Measurements from ENCODE around the gene ABCA13. TPM values are rescaled to one million over a fixed set of nuclear protein-coding genes. Genes with fewer than 3 reads are reported as not detected.

The ABCA13 gene
- total RNA-seq, 1 donor from 2014 or later = not detected

DNA sequence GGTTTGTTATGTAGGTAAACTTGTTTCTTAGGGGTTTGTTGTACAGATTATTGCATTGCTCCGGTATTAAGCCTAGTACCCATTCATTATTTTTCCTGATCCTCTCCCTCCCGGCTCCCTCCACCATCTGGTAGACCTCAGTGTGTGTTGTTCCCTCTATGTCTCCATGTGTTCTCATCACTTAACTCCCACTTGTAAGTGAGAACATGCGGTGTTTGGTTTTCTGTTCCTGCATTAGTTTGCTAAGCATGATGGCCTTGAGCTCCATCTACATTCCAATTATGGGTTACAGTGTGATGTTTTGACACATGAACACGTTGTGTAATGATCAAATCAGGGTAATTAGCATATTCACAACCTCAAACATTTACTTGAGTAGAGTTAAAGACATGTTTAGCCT, 237.5 kb downstream of the ABCA13 start:
- Mint-ChIP-seq H3K36me3 (ENCODE audit: low read depth) (no peaks in the 10 kb centered on the region), H3K4me1 (peaks cover 4% of the 10 kb centered on the region), H3K27ac (no peak overlapping the region), H3K27me3 (no peaks in the 10 kb centered on the region), H3K4me3 (no peak overlapping the region), H3K9me3 (no peaks in the 10 kb centered on the region)
- intact Hi-C loops (cut with micrococcal nuclease) = no loop called here
- DNase-seq = no peak

- intact Hi-C loops (cut with micrococcal nuclease) = no loop called here
- Mint-ChIP-seq H3K9me3 (no peaks in the 10 kb centered on the region), H3K4me3 (no peak overlapping the region), H3K27me3 (no peaks in the 10 kb centered on the region), H3K36me3 (ENCODE audit: low read depth) (no peaks in the 10 kb centered on the region), H3K27ac (no peak overlapping the region), H3K4me1 (peaks cover 4% of the 10 kb centered on the region)
- peak; percentile 62 for DNase-seq
These were observed 240.4 kb downstream of the ABCA13 start for GRCh38 chr7:48411619-48412018.

DNA sequence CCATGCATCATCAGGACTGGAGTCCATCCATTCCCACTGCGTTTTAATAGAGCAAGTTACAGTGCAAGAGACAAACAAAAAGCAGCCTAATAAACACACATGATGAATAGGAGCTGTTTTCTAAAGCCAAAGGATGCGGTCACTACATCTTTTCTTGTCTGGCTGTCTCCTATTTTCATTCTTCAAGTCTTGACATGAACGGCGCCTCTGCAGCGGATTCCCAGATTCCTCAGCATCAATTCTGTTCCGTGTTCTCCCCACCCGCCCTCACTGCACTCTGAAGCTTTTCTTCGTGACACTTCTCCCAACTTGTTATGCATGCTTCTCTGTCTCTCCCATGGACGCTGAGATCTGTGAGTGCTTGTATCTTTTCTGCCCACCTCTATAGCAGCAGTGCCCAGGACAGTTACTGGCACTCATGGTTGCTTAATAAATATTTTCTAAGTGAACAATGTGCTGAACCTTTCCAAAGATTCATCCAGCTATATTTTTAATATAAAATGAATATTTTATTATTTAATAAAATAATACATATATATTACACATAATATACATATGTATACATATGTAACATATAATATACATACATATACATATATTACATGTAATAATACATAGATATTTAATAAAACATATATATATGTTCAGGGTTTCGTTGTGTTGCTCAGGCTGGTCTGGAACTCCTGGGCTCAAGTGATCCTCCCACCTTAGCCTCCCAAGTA, 242.9 kb downstream of the ABCA13 start:
- no peaks in the 10 kb centered on the region for H3K27me3 Mint-ChIP-seq
- no peaks in the 10 kb centered on the region for H3K9me3 Mint-ChIP-seq
- DNase-seq = no peak
- no peak overlapping the region for H3K27ac Mint-ChIP-seq
- peaks cover 4% of the 10 kb centered on the region for H3K4me1 Mint-ChIP-seq
- no peaks in the 10 kb centered on the region for H3K36me3 Mint-ChIP-seq (ENCODE audit: low read depth)
- H3K4me3 Mint-ChIP-seq = no peak overlapping the region
- intact Hi-C loops (cut with micrococcal nuclease) = no loop called here

DNA sequence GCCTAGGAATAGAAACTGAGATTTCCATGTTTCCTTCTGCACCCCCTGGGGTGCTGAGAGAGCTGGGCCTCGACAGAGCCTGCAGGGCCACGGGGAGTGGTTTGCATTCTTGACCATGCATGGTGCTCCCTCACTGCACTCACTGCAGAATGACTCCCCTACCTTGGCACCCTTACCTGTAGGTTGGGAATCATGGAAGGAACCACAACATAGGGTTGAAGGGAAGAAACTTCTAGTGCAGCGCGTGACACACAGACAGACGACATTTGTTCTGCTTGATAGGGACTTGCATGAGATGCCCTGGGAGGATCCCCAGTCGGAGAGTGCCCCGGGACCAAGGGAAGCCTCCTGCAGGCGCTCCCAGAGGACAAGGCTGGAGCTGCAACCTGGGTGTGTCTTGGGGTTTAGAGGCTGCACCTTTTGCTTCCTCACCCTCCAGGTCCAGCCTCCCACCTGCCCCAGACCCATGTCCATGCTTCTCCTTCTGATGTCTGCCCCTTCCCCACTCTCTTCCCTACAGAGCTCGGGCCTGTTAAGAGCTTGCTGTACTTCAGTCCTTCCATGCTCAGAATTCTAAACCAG, 245.2 kb downstream of the ABCA13 start:
- Mint-ChIP-seq H3K36me3 (ENCODE audit: low read depth) (no peaks in the 10 kb centered on the region), H3K4me3 (no peak overlapping the region), H3K4me1 (peaks cover 4% of the 10 kb centered on the region), H3K27me3 (no peaks in the 10 kb centered on the region), H3K27ac (no peak overlapping the region), H3K9me3 (no peaks in the 10 kb centered on the region)
- DNase-seq = no peak
- intact Hi-C loops (cut with micrococcal nuclease) = no loop called here

- intact Hi-C loops (cut with micrococcal nuclease) = no loop called here
These were observed 248.1 kb downstream of the ABCA13 start for GRCh38 chr7:48419401-48419800.

DNA sequence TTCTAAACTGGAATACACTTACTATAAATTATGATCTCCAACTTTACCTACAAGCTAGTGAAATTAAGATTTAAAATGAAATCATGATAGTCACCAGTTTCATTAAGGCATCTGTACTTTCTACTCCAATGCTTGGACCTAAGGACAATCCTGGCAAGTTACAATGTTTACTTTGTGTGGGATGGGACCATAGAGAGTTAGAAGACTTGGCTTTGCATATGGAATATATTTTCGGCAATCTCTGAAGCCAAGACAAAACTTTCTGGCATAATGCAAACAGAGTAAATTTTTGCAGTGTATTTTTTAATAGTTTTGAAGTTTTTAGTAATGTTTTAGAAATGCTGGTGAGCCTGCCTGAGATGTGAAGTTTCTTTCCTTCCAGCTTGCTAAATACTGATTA, 248.9 kb downstream of the ABCA13 start:
- Mint-ChIP-seq H3K27me3 (no peaks in the 10 kb centered on the region), H3K36me3 (ENCODE audit: low read depth) (no peaks in the 10 kb centered on the region), H3K4me3 (no peak overlapping the region), H3K27ac (no peak overlapping the region), H3K9me3 (no peaks in the 10 kb centered on the region), H3K4me1 (no peaks in the 10 kb centered on the region)
- intact Hi-C loops (cut with micrococcal nuclease) = no loop called here
- DNase-seq = no peak

More at GRCh38 chr7:48419401-48419800, 248.1 kb downstream of the ABCA13 start:
- DNase-seq = no peak
- H3K4me1 Mint-ChIP-seq = no peaks in the 10 kb centered on the region
- H3K27ac Mint-ChIP-seq = no peak overlapping the region
- no peak overlapping the region for H3K4me3 Mint-ChIP-seq
- H3K27me3 Mint-ChIP-seq = no peaks in the 10 kb centered on the region
- no peaks in the 10 kb centered on the region for H3K36me3 Mint-ChIP-seq (ENCODE audit: low read depth)
- no peaks in the 10 kb centered on the region for H3K9me3 Mint-ChIP-seq

DNA sequence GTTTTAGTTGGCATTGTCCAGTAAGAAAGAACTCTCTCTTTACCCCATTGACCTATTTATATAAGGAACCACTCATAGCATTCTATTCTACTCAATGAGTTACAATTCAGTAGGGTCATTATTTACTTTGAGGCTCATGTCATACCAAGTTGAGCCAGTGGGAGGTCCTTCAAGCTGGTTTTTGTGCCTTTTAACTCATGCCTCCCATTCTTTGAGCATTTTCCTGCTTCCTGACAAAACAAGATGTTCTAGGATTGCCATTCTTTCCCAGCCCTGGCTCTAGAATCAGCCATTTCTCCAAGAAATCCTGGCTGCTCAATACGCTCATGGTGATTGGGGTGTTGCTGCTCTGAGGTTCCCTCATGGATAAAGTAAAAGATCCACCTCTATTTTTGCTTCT, 250.1 kb downstream of the ABCA13 start:
- H3K9me3 Mint-ChIP-seq = no peaks in the 10 kb centered on the region
- H3K4me3 Mint-ChIP-seq = no peak overlapping the region
- no peaks in the 10 kb centered on the region for H3K4me1 Mint-ChIP-seq
- intact Hi-C loops (cut with micrococcal nuclease) = no loop called here
- no peaks in the 10 kb centered on the region for H3K27me3 Mint-ChIP-seq
- H3K36me3 Mint-ChIP-seq (ENCODE audit: low read depth) = no peaks in the 10 kb centered on the region
- DNase-seq = no peak
- H3K27ac Mint-ChIP-seq = no peak overlapping the region

DNA sequence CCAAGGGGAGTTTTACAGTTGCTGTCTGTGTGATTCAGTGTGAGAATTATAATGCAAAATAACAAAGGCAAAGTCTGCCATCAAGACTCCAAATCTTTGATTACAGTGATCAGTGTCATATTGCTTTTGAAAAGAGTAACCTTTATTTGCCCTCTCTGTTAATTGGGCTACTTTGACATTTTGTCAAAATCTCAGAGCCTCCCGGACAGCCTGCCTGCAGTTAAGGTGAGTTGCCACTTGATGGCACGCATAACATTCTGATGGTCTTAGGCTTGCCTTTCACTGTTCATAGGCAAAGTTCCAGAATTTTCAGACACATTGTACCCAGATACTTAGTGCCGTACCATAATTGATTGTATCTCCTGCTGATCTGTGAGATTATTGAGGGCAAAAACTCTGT, 253.5 kb downstream of the ABCA13 start:
- no peaks in the 10 kb centered on the region for H3K9me3 Mint-ChIP-seq
- intact Hi-C loops (cut with micrococcal nuclease) = no loop called here
- H3K27me3 Mint-ChIP-seq = no peaks in the 10 kb centered on the region
- no peak for DNase-seq
- no peaks in the 10 kb centered on the region for H3K36me3 Mint-ChIP-seq (ENCODE audit: low read depth)
- H3K27ac Mint-ChIP-seq = no peak overlapping the region
- no peaks in the 10 kb centered on the region for H3K4me1 Mint-ChIP-seq
- H3K4me3 Mint-ChIP-seq = no peak overlapping the region

- Mint-ChIP-seq H3K36me3 (ENCODE audit: low read depth) (no peaks in the 10 kb centered on the region), H3K4me1 (no peaks in the 10 kb centered on the region), H3K27ac (no peak overlapping the region), H3K4me3 (no peak overlapping the region), H3K9me3 (no peaks in the 10 kb centered on the region), H3K27me3 (no peaks in the 10 kb centered on the region)
- intact Hi-C loops (cut with micrococcal nuclease) = no loop called here
- no peak for DNase-seq
These were observed 255.2 kb downstream of the ABCA13 start for GRCh38 chr7:48426331-48426965.

- intact Hi-C loops (cut with micrococcal nuclease) = no loop called here
- no peaks in the 10 kb centered on the region for H3K4me1 Mint-ChIP-seq
- no peak for DNase-seq
- H3K36me3 Mint-ChIP-seq (ENCODE audit: low read depth) = no peaks in the 10 kb centered on the region
- no peaks in the 10 kb centered on the region for H3K27me3 Mint-ChIP-seq
- H3K27ac Mint-ChIP-seq = no peak overlapping the region
- H3K9me3 Mint-ChIP-seq = no peaks in the 10 kb centered on the region
- no peak overlapping the region for H3K4me3 Mint-ChIP-seq
These were observed 255.8 kb downstream of the ABCA13 start for GRCh38 chr7:48426966-48427555.

GRCh38 chr7:48427671-48428070, 256.4 kb downstream of the ABCA13 start:
- intact Hi-C loops (cut with micrococcal nuclease) = no loop called here
- Mint-ChIP-seq H3K9me3 (no peaks in the 10 kb centered on the region), H3K27ac (no peak overlapping the region), H3K4me3 (no peak overlapping the region), H3K36me3 (ENCODE audit: low read depth) (no peaks in the 10 kb centered on the region), H3K27me3 (no peaks in the 10 kb centered on the region), H3K4me1 (no peaks in the 10 kb centered on the region)
- no peak for DNase-seq

GRCh38 chr7:48428091-48428684, 256.9 kb downstream of the ABCA13 start:
- DNase-seq = no peak
- no peaks in the 10 kb centered on the region for H3K27me3 Mint-ChIP-seq
- no peak overlapping the region for H3K4me3 Mint-ChIP-seq
- intact Hi-C loops (cut with micrococcal nuclease) = no loop called here
- H3K9me3 Mint-ChIP-seq = no peaks in the 10 kb centered on the region
- H3K36me3 Mint-ChIP-seq (ENCODE audit: low read depth) = no peaks in the 10 kb centered on the region
- H3K27ac Mint-ChIP-seq = no peak overlapping the region
- no peaks in the 10 kb centered on the region for H3K4me1 Mint-ChIP-seq

GRCh38 chr7:48429117-48429516, 257.9 kb downstream of the ABCA13 start:
- no peak overlapping the region for H3K4me3 Mint-ChIP-seq
- H3K27me3 Mint-ChIP-seq = no peaks in the 10 kb centered on the region
- no peaks in the 10 kb centered on the region for H3K36me3 Mint-ChIP-seq (ENCODE audit: low read depth)
- no peak overlapping the region for H3K27ac Mint-ChIP-seq
- DNase-seq = no peak
- intact Hi-C loops (cut with micrococcal nuclease) = no loop called here
- no peaks in the 10 kb centered on the region for H3K4me1 Mint-ChIP-seq
- H3K9me3 Mint-ChIP-seq = no peaks in the 10 kb centered on the region

- no peak overlapping the region for H3K4me3 Mint-ChIP-seq
- no peaks in the 10 kb centered on the region for H3K36me3 Mint-ChIP-seq (ENCODE audit: low read depth)
- no peak for DNase-seq
- no peaks in the 10 kb centered on the region for H3K9me3 Mint-ChIP-seq
- no peaks in the 10 kb centered on the region for H3K4me1 Mint-ChIP-seq
- H3K27ac Mint-ChIP-seq = no peak overlapping the region
- intact Hi-C loops (cut with micrococcal nuclease) = no loop called here
- peaks cover 6% of the 10 kb centered on the region for H3K27me3 Mint-ChIP-seq
These were observed 266.9 kb downstream of the ABCA13 start for GRCh38 chr7:48438206-48438605.

Data from activated CD4-positive, alpha-beta T cell treated with anti-CD3 and anti-CD28 coated beads, Interleukin-2, amount 10 ng/mL, durations not matched to agents 24 days and 14 days (primary cell).